Panc1 (cell line): ENCODE results near the gene FLG2. TPM values are rescaled to one million over a fixed set of nuclear protein-coding genes. Genes with fewer than 3 reads are reported as not detected.
"Not testable (repeated sequence)": the region's sequence is repeated elsewhere in the genome, so short reads cannot be mapped to it uniquely, and the experiment has no call there.

Source experiments
- ATAC-seq: fragments of 200-7000 bp; cut with Tn5 transposase; 2 replicates; pipeline ENCODE4 v1.9.1; 2020; ENCODE audit warnings: mild to moderate bottlenecking, moderate library complexity
- BruUV-seq: library from RNA; stranded (reverse); fragments of 400-500 nt; replicated peaks from 2 replicates; lab custom pipeline; 2021; lab: Mats Ljungman, UMichigan
- CTCF ChIA-PET: fragments of 300-600 bp; sonication (Branson Sonifier 250); formaldehyde crosslinking; loops from one replicate; lab custom pipeline; 2022; ENCODE audit warnings: antibody characterized with exemption; lab: Charles Lee
- POLR2A ChIA-PET: fragments of 300-600 bp; sonication (Branson Sonifier 250); formaldehyde crosslinking; loops from one replicate; lab custom pipeline; 2022; ENCODE audit warnings: antibody characterized with exemption; lab: Charles Lee
- DNase-seq: peaks from one replicate; pipeline ENCODE4 v3.0.0-alpha.2; 2010; ENCODE audit warnings: low read depth, low spot score
- H3K27ac ChIP-seq: 2 replicates; pipeline ENCODE4 v1.5.1; 2011; ENCODE audit warnings: mild to moderate bottlenecking, low read length, inconsistent platforms
- H3K27me3 ChIP-seq: fragments of 200-500 bp; sonication (Bioruptor generic); 2 replicates; pipeline ENCODE4 v1.6.0; 2014; ENCODE audit warnings: low read length, inconsistent platforms; ENCODE audit not compliant: control insufficient read depth, insufficient read depth
- H3K36me3 ChIP-seq: fragments of 200-500 bp; sonication (Bioruptor generic); 2 replicates; pipeline ENCODE4 v1.5.1; 2014; ENCODE audit warnings: inconsistent platforms, mild to moderate bottlenecking, low read length, moderate library complexity; ENCODE audit not compliant: control insufficient read depth, insufficient read depth
- H3K4me1 ChIP-seq: 2 replicates; pipeline ENCODE4 v1.5.1; 2011; ENCODE audit warnings: inconsistent platforms, mild to moderate bottlenecking, low read length, moderate library complexity; ENCODE audit not compliant: control insufficient read depth, insufficient read depth
- H3K4me3 ChIP-seq, 2 experiments: 2 replicates each; pipeline ENCODE4 v1.5.1; 2011 to 2012; ENCODE audit warnings: low read depth in 2 of 2, low read length in 2 of 2, mild to moderate bottlenecking in 2 of 2, inconsistent platforms in 1 of 2, moderate library complexity in 1 of 2
- H3K9me3 ChIP-seq: fragments of 200-500 bp; sonication (Bioruptor generic); 2 replicates; pipeline ENCODE4 v1.5.1; 2014; ENCODE audit warnings: low read depth, mild to moderate bottlenecking, inconsistent platforms, low read length, moderate library complexity; ENCODE audit not compliant: control insufficient read depth, insufficient read depth
- TCF7L2 ChIP-seq: IDR thresholded peaks from 2 replicates; pipeline ENCODE4 v1.6.1; 2011; ENCODE audit warnings: mild to moderate bottlenecking, low read depth, low read length, inconsistent platforms
- in situ Hi-C: cut with HindIII; loops from 2 replicates; pipeline ENCODE4 v1.10.0; 2016; ENCODE audit warnings: low sequenced_read_pairs, low pct_unique_long_range_greater_than_20kb
- intact Hi-C: fragments of 100-400 bp; cut with micrococcal nuclease; formaldehyde crosslinking; loops from one replicate; pipeline ENCODE4 v1.10.0; 2022; ENCODE audit not compliant: unreplicated experiment
- total RNA-seq: library from RNA; stranded (reverse); gene quantifications from one replicate; pipeline ENCODE4 v1.2.1, GENCODE V29; 2021; ENCODE audit not compliant: unreplicated experiment
- TF ChIP-seq, protein P1 (sequence below): fragments of 450-650 bp; IDR thresholded peaks from 2 replicates; pipeline ENCODE4 v1.5.1; 2017; ENCODE audit warnings: mild to moderate bottlenecking

The FLG2 gene
- total RNA-seq, 1 experiment from 2014 or later, result not detected

- DNase-seq (no peak), ATAC-seq (no peak)
- no peak overlapping the region for H3K27ac ChIP-seq
- CTCF ChIA-PET, result no interaction called here
- intact Hi-C loops (no loop called here), in situ Hi-C loops (no loop called here)
- no peaks in the 10 kb centered on the region for H3K36me3 ChIP-seq
- H3K27me3 ChIP-seq, result no peaks in the 10 kb centered on the region
- H3K4me1 ChIP-seq, result no peaks in the 10 kb centered on the region
- H3K9me3 ChIP-seq, result no peaks in the 10 kb centered on the region
- TF ChIP-seq, protein P1, sequence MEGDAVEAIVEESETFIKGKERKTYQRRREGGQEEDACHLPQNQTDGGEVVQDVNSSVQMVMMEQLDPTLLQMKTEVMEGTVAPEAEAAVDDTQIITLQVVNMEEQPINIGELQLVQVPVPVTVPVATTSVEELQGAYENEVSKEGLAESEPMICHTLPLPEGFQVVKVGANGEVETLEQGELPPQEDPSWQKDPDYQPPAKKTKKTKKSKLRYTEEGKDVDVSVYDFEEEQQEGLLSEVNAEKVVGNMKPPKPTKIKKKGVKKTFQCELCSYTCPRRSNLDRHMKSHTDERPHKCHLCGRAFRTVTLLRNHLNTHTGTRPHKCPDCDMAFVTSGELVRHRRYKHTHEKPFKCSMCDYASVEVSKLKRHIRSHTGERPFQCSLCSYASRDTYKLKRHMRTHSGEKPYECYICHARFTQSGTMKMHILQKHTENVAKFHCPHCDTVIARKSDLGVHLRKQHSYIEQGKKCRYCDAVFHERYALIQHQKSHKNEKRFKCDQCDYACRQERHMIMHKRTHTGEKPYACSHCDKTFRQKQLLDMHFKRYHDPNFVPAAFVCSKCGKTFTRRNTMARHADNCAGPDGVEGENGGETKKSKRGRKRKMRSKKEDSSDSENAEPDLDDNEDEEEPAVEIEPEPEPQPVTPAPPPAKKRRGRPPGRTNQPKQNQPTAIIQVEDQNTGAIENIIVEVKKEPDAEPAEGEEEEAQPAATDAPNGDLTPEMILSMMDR, result no peak
- TF ChIP-seq TCF7L2, result no peak
- no TSS peak for BruUV-seq
- no peak overlapping the region for H3K4me3 ChIP-seq
- POLR2A ChIA-PET, result no interaction called here
Measured at GRCh38 chr1:152309955-152310354, 49.9 kb downstream of the FLG2 start.

- DNase-seq, BruUV-seq, H3K36me3 ChIP-seq, ATAC-seq, H3K9me3 ChIP-seq, CTCF ChIA-PET, in situ Hi-C loops, H3K4me3 ChIP-seq, intact Hi-C loops, H3K27ac ChIP-seq, H3K27me3 ChIP-seq, H3K4me1 ChIP-seq, POLR2A ChIA-PET: not testable (repeated sequence)
Measured at GRCh38 chr1:152309320-152309901, 50.4 kb downstream of the FLG2 start.

- DNase-seq, POLR2A ChIA-PET, H3K36me3 ChIP-seq, H3K4me3 ChIP-seq, in situ Hi-C loops, CTCF ChIA-PET, H3K4me1 ChIP-seq, ATAC-seq, intact Hi-C loops, H3K9me3 ChIP-seq, H3K27ac ChIP-seq, BruUV-seq, H3K27me3 ChIP-seq: not testable (repeated sequence)
Measured at GRCh38 chr1:152308758-152309157, 51.0 kb downstream of the FLG2 start.

GRCh38 chr1:152307970-152308369, 51.8 kb downstream of the FLG2 start:
- H3K36me3 ChIP-seq, POLR2A ChIA-PET, H3K4me1 ChIP-seq, DNase-seq, in situ Hi-C loops, H3K27me3 ChIP-seq, H3K4me3 ChIP-seq, ATAC-seq, CTCF ChIA-PET, H3K9me3 ChIP-seq, H3K27ac ChIP-seq, BruUV-seq, intact Hi-C loops: not testable (repeated sequence)

DNA sequence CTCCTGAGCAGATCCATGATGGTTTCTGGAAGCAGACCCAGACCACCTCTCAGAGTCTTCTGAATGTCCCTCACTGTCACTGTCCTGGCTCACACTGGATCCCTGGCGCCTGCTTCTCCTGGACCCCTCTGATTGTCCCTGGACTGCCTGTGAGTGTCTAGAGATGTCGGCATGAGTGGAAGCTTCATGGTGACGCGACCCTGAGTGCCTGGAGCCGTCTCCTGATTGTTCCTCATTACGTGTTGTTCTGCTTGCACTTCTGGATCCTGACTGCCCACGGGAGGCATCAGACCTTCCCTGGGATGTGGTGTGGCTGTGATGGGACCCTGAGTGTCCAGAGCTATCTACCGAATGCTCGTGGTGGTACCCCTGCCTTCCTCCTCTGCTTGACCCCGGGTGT, 53.7 kb downstream of the FLG2 start:
- H3K27ac ChIP-seq, DNase-seq, intact Hi-C loops, ATAC-seq, H3K4me3 ChIP-seq, H3K27me3 ChIP-seq, H3K4me1 ChIP-seq, H3K36me3 ChIP-seq, CTCF ChIA-PET, H3K9me3 ChIP-seq, in situ Hi-C loops, BruUV-seq, POLR2A ChIA-PET: not testable (repeated sequence)

- intact Hi-C loops, result not testable (repeated sequence)
Measured at GRCh38 chr1:152304773-152305172, 55.0 kb downstream of the FLG2 start.

More at GRCh38 chr1:152304773-152305172, 55.0 kb downstream of the FLG2 start:
- in situ Hi-C loops, BruUV-seq, H3K9me3 ChIP-seq, H3K27me3 ChIP-seq, H3K4me1 ChIP-seq, CTCF ChIA-PET, H3K27ac ChIP-seq, ATAC-seq, DNase-seq, H3K4me3 ChIP-seq, H3K36me3 ChIP-seq, POLR2A ChIA-PET: not testable (repeated sequence)
